IMR-90 (cell line): Measurements from ENCODE around the gene SPHK2. TPM values are rescaled to one million over a fixed set of nuclear protein-coding genes. Genes with fewer than 3 reads are reported as not detected.

ENCODE experiments used
- CHD1 ChIP-seq: IDR thresholded peaks from 2 replicates; pipeline ENCODE4 v1.6.1; 2012; ENCODE audit warnings: low read depth, low read length, improper control_type of control experiment
- CTCF ChIP-seq: conservative IDR thresholded peaks from 2 replicates; pipeline ENCODE4 v1.5.1; 2012; ENCODE audit warnings: mild to moderate bottlenecking, low read depth, low read length, improper control_type of control experiment
- NFE2L2 ChIP-seq: fragments of 150-350 bp; IDR thresholded peaks from 2 replicates; pipeline ENCODE4 v1.6.1; 2016; ENCODE audit warnings: low read depth, mild to moderate bottlenecking, low read length
- RAD21 ChIP-seq: IDR thresholded peaks from 2 replicates; pipeline ENCODE4 v1.6.1; 2012; ENCODE audit warnings: low read length, improper control_type of control experiment
- RCOR1 ChIP-seq: IDR thresholded peaks from 2 replicates; pipeline ENCODE4 v1.6.1; 2012; ENCODE audit warnings: mild to moderate bottlenecking, low read length, improper control_type of control experiment; ENCODE audit not compliant: insufficient replicate concordance
- SMC3 ChIP-seq: fragments of 150-350 bp; IDR thresholded peaks from 2 replicates; pipeline ENCODE4 v1.6.1; 2016; ENCODE audit warnings: low read depth, mild to moderate bottlenecking, antibody characterized with exemption, low read length, moderate library complexity
- polyA plus RNA-seq, 3 experiments: library from polyadenylated mRNA; depleted of rRNA; stranded (reverse); fragments of >200 nt; gene quantifications; 2 replicates each; pipeline ENCODE4 v1.2.3, GENCODE V29; 2012; ENCODE audit warnings: low replicate concordance in 1 of 3
- total RNA-seq: library from RNA; depleted of rRNA; stranded (reverse); fragments of >200 nt; gene quantifications from 2 replicates; pipeline ENCODE4 v1.2.3, GENCODE V29; 2012

SPHK2 gene
- total and polyA plus RNA-seq, 2 of the 4 experiments (the other 2 are of a cell fraction): 1.6 to 9.9 TPM

DNA sequence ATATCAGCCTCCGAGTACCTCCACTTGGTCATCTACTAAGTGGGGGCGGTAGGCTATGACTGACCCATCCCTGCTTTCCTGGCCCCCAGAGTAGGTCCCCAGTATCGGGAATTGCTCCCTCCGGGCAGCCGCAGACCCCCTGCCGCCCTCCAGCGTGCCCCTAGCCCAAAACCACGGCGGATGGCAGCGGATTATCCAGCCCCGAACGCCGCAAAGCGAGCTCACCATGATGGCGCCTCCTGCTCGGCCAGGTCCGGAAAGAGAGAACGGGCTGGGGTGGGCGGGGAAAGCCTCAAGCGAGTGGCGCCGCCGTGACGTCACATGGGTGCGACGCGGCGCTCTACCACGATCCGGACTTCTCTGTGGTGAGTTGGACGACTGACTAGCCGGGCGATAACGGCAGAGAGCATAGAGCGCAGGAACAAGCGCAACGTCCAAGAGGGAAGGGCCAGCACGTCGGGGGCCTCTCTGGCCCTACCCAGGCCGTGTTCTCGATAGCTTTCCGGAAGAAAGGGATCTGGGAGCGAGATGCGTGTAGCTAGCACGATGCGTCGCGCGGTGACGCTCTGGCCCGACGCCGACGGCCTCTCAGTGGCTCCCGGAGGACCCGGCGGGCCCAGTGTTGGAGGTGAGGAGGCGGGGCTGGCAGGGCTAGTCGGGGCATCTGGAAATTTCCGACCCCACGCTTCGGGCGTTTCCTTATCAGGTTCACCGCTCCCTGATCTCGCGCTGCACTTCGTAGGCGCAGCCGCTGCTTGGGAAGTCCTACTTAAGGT is at the start of gene SPHK2, which contains the start of gene RPL18 (continued):
- TF ChIP-seq CTCF: 0 out of 2 replicates have a peak, but pooled peaks have one; percentile 0
- TF ChIP-seq CHD1: no peak
- no peak for TF ChIP-seq RCOR1
- no peak for TF ChIP-seq SMC3
- peak; percentile 43; the same call in 1 of the 2 replicates for TF ChIP-seq NFE2L2
- TF ChIP-seq RAD21: no peak
